ENCODE data around the gene ATP6V1B1.

ATP6V1B1 gene

DNA sequence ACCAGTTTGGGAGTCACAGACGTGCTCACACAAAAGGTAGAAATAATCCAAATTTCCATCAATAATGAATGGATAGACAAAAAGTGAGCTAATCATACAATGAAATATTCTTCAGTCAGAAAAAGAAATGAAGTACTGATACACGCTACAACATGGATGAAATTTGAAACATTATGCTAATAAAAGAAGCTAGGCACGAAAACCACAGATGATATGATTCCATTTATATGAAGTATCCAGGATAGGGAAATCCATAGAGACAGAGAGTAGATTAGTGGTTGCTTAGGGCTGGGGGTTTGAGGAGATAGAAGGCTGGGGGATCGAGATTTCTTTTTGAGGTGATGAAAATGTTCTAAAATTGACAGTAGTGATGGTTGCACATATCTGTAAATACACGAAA lies 43.0 kb upstream of the ATP6V1B1 start:
- no peak overlapping the region for H3K4me2 ChIP-seq (ENCODE audit: low read length)
- H4K20me1 ChIP-seq (ENCODE audit: control insufficient read depth, insufficient read depth, low read depth, low read length) = no peaks in the 10 kb centered on the region
- H3K4me3 ChIP-seq (ENCODE audit: low read length) = no peak overlapping the region
- no peaks in the 10 kb centered on the region for H3K4me1 ChIP-seq (ENCODE audit: control insufficient read depth, low read length)
- no peaks in the 10 kb centered on the region for H3K9me3 ChIP-seq (ENCODE audit: control insufficient read depth, insufficient read depth, low read length)
- no peaks in the 10 kb centered on the region for H3K36me3 ChIP-seq (ENCODE audit: control insufficient read depth, low read length)
- TF ChIP-seq EZH2phosphoT487 (IDR thresholded peaks at IDR 0.05; ENCODE audit: borderline replicate concordance, low read length) = no peak
- TF ChIP-seq, protein P1, sequence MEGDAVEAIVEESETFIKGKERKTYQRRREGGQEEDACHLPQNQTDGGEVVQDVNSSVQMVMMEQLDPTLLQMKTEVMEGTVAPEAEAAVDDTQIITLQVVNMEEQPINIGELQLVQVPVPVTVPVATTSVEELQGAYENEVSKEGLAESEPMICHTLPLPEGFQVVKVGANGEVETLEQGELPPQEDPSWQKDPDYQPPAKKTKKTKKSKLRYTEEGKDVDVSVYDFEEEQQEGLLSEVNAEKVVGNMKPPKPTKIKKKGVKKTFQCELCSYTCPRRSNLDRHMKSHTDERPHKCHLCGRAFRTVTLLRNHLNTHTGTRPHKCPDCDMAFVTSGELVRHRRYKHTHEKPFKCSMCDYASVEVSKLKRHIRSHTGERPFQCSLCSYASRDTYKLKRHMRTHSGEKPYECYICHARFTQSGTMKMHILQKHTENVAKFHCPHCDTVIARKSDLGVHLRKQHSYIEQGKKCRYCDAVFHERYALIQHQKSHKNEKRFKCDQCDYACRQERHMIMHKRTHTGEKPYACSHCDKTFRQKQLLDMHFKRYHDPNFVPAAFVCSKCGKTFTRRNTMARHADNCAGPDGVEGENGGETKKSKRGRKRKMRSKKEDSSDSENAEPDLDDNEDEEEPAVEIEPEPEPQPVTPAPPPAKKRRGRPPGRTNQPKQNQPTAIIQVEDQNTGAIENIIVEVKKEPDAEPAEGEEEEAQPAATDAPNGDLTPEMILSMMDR (IDR thresholded peaks at IDR 0.05; ENCODE audit: low read depth, low read length, poor library complexity, severe bottlenecking) = no peak
- no peak overlapping the region for H3K27ac ChIP-seq (ENCODE audit: low read depth, low read length)
- H3K27me3 ChIP-seq (ENCODE audit: control insufficient read depth, low read length) = peaks cover 61% of the 10 kb centered on the region
- no peaks in the 10 kb centered on the region for H3F3A ChIP-seq (ENCODE audit: control insufficient read depth, insufficient read depth)
- H3K9me2 ChIP-seq (replicated peaks; ENCODE audit: control insufficient read depth, low read length) = no peaks in the 10 kb centered on the region
- H3K79me2 ChIP-seq (ENCODE audit: control insufficient read depth, low read length) = no peaks in the 10 kb centered on the region

DNA sequence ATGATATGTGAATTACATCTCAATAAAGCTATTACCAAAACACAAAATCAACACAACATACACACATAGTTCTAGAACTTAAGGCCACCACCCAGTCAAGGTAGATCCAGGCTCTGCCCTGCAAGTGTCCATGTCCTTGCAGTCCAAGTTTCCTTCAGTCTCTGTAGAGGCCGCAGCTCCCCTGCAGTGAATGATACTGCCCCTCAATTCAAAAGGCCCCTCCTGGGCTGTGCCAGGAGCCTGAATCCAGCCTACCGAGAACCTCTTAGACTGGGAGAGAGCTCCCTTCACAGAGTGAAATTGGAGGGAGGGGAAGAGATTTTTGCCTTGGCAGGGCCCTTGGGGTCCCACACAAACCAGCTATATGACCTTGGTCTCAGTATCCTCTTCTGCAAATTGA lies 42.5 kb upstream of the ATP6V1B1 start:
- no peaks in the 10 kb centered on the region for H3K9me2 ChIP-seq (replicated peaks; ENCODE audit: control insufficient read depth, low read length)
- H3F3A ChIP-seq (ENCODE audit: control insufficient read depth, insufficient read depth) = no peaks in the 10 kb centered on the region
- H3K9me3 ChIP-seq (ENCODE audit: control insufficient read depth, insufficient read depth, low read length) = no peaks in the 10 kb centered on the region
- H3K36me3 ChIP-seq (ENCODE audit: control insufficient read depth, low read length) = no peaks in the 10 kb centered on the region
- no peak overlapping the region for H3K27ac ChIP-seq (ENCODE audit: low read depth, low read length)
- no peaks in the 10 kb centered on the region for H4K20me1 ChIP-seq (ENCODE audit: control insufficient read depth, insufficient read depth, low read depth, low read length)
- no peaks in the 10 kb centered on the region for H3K79me2 ChIP-seq (ENCODE audit: control insufficient read depth, low read length)
- H3K4me2 ChIP-seq (ENCODE audit: low read length) = no peak overlapping the region
- no peaks in the 10 kb centered on the region for H3K4me1 ChIP-seq (ENCODE audit: control insufficient read depth, low read length)
- peaks cover 65% of the 10 kb centered on the region for H3K27me3 ChIP-seq (ENCODE audit: control insufficient read depth, low read length)
- TF ChIP-seq, protein P1 (IDR thresholded peaks at IDR 0.05; ENCODE audit: low read depth, low read length, poor library complexity, severe bottlenecking) = no peak
- no peak for TF ChIP-seq EZH2phosphoT487 (IDR thresholded peaks at IDR 0.05; ENCODE audit: borderline replicate concordance, low read length)
- H3K4me3 ChIP-seq (ENCODE audit: low read length) = no peak overlapping the region

DNA sequence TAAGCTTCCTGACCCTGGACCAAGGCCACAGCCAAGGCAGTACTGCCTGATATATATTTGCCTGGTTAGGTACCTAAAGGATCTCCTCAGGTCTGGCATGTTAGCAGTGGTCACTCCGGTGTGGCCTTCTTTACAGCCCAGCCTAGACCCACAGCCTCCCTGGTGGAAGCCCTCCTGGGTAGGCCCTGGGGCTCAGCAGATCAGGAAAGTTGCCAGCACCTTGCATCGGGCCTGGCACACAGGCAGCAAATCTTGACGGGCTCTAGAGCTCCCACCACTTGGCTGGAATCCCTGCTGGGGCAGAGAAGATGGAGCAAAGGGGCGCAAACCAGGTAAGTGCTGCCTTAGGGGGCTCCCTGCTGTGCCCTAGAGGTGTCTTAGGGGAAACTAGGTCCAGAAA lies 40.9 kb upstream of the ATP6V1B1 start:
- Histone ChIP-seq H3K27ac (ENCODE audit: low read depth, low read length) (no peak overlapping the region), H4K20me1 (ENCODE audit: control insufficient read depth, insufficient read depth, low read depth, low read length) (no peaks in the 10 kb centered on the region), H3K9me3 (ENCODE audit: control insufficient read depth, insufficient read depth, low read length) (no peaks in the 10 kb centered on the region), H3K4me2 (ENCODE audit: low read length) (no peak overlapping the region), H3K27me3 (ENCODE audit: control insufficient read depth, low read length) (peaks cover 77% of the 10 kb centered on the region), H3F3A (ENCODE audit: control insufficient read depth, insufficient read depth) (no peaks in the 10 kb centered on the region), H3K36me3 (ENCODE audit: control insufficient read depth, low read length) (no peaks in the 10 kb centered on the region), H3K4me3 (ENCODE audit: low read length) (no peak overlapping the region), H3K9me2 (replicated peaks; ENCODE audit: control insufficient read depth, low read length) (no peaks in the 10 kb centered on the region), H3K4me1 (ENCODE audit: control insufficient read depth, low read length) (no peaks in the 10 kb centered on the region), H3K79me2 (ENCODE audit: control insufficient read depth, low read length) (no peaks in the 10 kb centered on the region)
- TF ChIP-seq EZH2phosphoT487 (IDR thresholded peaks at IDR 0.05; ENCODE audit: borderline replicate concordance, low read length) = no peak
- TF ChIP-seq, protein P1 (IDR thresholded peaks at IDR 0.05; ENCODE audit: low read depth, low read length, poor library complexity, severe bottlenecking) = no peak

DNA sequence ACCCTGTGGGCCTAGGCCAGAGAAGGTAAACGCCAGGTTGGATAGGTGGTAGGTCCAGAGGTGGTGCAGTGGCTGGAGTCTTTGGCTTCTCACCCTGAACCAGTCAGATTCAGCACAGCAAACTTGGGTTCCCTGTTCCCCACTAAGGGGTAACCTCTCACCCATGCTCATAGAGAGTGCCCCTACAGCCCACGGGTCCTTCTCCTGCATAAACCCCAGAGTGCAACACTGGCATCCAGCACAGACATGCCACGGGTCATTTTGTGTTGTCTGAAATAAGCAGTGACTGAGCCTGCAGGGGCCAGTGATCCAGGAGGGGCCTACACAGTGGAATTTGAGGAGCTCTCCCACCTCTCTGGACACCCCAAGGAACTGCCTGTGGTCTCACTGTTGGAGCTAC lies 40.5 kb upstream of the ATP6V1B1 start:
- H3K4me2 ChIP-seq (ENCODE audit: low read length) = no peak overlapping the region
- H3K9me3 ChIP-seq (ENCODE audit: control insufficient read depth, insufficient read depth, low read length) = no peaks in the 10 kb centered on the region
- H3K27ac ChIP-seq (ENCODE audit: low read depth, low read length) = no peak overlapping the region
- H3K79me2 ChIP-seq (ENCODE audit: control insufficient read depth, low read length) = no peaks in the 10 kb centered on the region
- TF ChIP-seq, protein P1 (IDR thresholded peaks at IDR 0.05; ENCODE audit: low read depth, low read length, poor library complexity, severe bottlenecking) = no peak
- no peak for TF ChIP-seq EZH2phosphoT487 (IDR thresholded peaks at IDR 0.05; ENCODE audit: borderline replicate concordance, low read length)
- H3K27me3 ChIP-seq (ENCODE audit: control insufficient read depth, low read length) = peaks cover 74% of the 10 kb centered on the region
- H3K36me3 ChIP-seq (ENCODE audit: control insufficient read depth, low read length) = no peaks in the 10 kb centered on the region
- H3K4me3 ChIP-seq (ENCODE audit: low read length) = no peak overlapping the region
- H3K4me1 ChIP-seq (ENCODE audit: control insufficient read depth, low read length) = no peaks in the 10 kb centered on the region
- H3F3A ChIP-seq (ENCODE audit: control insufficient read depth, insufficient read depth) = no peaks in the 10 kb centered on the region
- H3K9me2 ChIP-seq (replicated peaks; ENCODE audit: control insufficient read depth, low read length) = no peaks in the 10 kb centered on the region
- H4K20me1 ChIP-seq (ENCODE audit: control insufficient read depth, insufficient read depth, low read depth, low read length) = no peaks in the 10 kb centered on the region

Data from DOHH2 (cell line).